ENCODE measurements around the gene FLRT2. TPM values are rescaled to one million over a fixed set of nuclear protein-coding genes. Genes with fewer than 3 reads are reported as not detected.

The FLRT2 gene
- total and polyA plus RNA-seq, 7 donors = 0.60 to 13.0 (median 3.0) TPM

DNA sequence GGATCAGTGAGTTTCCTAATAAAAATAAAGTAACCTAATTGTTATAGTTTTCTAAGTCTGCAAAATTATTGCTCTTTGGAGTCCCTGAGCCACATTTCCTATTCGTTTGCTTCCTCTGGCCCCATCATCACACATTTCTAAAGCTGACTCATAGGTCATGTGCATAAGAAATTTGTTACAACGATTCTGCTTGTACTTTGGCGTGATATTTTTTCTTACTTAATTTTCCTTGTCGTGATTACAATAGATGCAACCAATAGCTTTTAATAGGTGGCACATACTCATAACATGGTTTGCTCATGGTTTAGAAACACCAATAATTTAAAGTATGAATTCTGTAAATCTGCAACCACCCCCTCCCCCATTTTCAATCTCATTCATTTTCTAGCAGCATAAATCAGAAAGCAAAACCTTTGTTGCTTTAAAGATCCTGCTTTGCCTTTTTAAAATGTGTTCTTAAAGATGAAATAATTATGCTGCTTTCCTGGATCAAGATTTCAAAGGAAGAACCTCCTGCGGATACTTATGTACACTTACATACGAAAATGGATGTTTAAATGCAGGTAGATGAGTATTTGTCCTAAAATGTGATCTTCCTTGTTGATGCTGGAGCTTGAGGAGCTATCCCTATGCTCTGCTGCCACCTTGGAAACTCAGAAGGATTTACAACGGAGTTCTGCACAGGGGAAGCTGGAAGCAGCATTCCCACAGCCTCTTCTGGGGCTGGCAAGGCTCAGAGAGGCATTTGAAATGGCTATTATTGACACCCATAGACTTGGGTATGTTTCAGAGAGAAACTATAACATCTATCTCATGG lies 1.7 kb upstream of the FLRT2 start:
- TF ChIP-seq EP300 (IDR thresholded peaks at IDR 0.05) = no peak
- TF ChIP-seq, protein P1, sequence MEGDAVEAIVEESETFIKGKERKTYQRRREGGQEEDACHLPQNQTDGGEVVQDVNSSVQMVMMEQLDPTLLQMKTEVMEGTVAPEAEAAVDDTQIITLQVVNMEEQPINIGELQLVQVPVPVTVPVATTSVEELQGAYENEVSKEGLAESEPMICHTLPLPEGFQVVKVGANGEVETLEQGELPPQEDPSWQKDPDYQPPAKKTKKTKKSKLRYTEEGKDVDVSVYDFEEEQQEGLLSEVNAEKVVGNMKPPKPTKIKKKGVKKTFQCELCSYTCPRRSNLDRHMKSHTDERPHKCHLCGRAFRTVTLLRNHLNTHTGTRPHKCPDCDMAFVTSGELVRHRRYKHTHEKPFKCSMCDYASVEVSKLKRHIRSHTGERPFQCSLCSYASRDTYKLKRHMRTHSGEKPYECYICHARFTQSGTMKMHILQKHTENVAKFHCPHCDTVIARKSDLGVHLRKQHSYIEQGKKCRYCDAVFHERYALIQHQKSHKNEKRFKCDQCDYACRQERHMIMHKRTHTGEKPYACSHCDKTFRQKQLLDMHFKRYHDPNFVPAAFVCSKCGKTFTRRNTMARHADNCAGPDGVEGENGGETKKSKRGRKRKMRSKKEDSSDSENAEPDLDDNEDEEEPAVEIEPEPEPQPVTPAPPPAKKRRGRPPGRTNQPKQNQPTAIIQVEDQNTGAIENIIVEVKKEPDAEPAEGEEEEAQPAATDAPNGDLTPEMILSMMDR (IDR thresholded peaks at IDR 0.05) = peak in 2 of 4 experiments; percentile 24 to 28
- peak overlapping the region; percentile 35 to 68 (median 64) for H3K4me3 ChIP-seq
- intact Hi-C loops (cut with DNase I) = no loop called here
- peaks cover 0 to 51% (median 28%) of the 10 kb centered on the region in 4 donors for H3K4me1 ChIP-seq
- 43 to 45% methylated on average over 7 of the region's 7 CpGs for WGBS, 2 donors
- no peaks in the 10 kb centered on the region for H3K36me3 ChIP-seq
- peaks cover 0 to 50% (median 7%) of the 10 kb centered on the region in 3 donors for H3K27me3 ChIP-seq
- peak; percentile 66 for DNase-seq
- peak overlapping the region; percentile 61 to 73 (median 68) for H3K27ac ChIP-seq
- no peaks in the 10 kb centered on the region for H3K9me3 ChIP-seq

DNA sequence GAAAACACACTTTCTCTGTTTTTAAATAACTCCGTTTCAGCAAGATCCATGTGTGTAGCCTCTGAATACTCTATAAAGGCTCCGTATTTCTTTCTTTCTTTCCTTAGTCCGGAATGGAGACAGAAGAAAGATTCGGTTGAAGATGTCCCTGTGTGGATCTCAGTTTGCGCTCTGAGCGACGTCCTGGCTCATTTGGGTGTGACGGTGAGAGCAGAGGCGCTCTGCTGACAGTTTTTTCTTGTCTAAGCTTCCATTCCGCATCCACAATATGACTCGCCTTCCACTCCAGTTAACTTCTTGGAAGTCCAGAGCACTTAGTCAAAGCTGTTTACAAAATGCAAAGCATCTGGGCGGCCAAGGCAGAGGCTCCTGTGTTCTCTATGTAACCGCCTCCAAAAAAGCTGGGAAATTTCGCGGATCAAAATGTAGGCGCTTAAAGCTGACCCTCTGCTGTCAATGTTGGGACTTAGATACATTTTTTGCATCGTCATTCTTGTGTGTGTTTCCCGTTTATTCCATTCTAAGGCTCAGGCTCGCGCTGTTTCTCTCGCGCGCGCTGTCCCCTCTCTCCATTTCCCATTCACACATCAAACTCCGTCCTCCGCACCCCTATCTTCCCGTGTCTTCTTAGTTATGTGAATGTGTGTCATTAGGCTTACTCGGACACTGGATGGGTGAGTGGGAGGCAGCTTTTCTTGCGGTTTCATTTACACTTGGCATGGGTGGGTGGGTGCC lies 880 bp upstream of the FLRT2 start:
- Histone ChIP-seq H3K4me3 (peak overlapping the region; percentile 35 to 68 (median 64)), H3K9me3 (no peaks in the 10 kb centered on the region), H3K4me1 (peaks cover 0 to 56% (median 34%) of the 10 kb centered on the region in 4 donors), H3K27ac (peak overlapping the region; percentile 61 to 73 (median 68)), H3K27me3 (peaks cover 0 to 57% (median 10%) of the 10 kb centered on the region in 3 donors), H3K36me3 (no peaks in the 10 kb centered on the region)
- intact Hi-C loops (cut with DNase I) = no loop called here
- 24 to 25% methylated on average over 29 of the region's 29 CpGs for WGBS, 2 donors
- no peak for DNase-seq
- TF ChIP-seq POLR2AphosphoS5 (IDR thresholded peaks at IDR 0.05) = no peak
- TF ChIP-seq POLR2A (IDR thresholded peaks at IDR 0.05) = no peak
- TF ChIP-seq, protein P1 (IDR thresholded peaks at IDR 0.05) = no peak
- no peak for TF ChIP-seq EP300 (IDR thresholded peaks at IDR 0.05)

DNA sequence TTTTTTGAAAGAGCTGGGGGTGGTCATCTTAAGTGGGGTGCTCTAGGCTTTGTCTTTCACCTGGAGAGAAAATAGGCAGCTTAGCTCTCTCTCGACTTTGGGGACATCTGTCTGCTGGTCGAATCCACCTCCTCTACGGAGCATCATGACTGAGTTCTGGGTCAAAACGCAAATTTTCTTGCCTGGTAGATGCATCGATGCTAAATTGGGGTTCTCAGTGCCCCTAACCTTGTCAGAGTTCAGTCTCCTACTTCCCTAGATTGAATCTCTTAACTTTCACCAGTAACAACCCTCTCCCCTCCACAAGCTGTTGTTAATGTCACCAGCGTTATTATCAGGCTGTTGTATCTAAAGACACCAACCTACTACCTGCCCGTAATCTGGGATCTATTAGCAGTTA lies 682 bp downstream of the FLRT2 start:
- Histone ChIP-seq H3K27me3 (peaks cover 0 to 71% (median 10%) of the 10 kb centered on the region in 3 donors), H3K4me1 (peaks cover 0 to 59% (median 36%) of the 10 kb centered on the region in 4 donors), H3K27ac (peak overlapping the region; percentile 61 to 73 (median 68)), H3K4me3 (peak overlapping the region; percentile 35 to 68 (median 64)), H3K36me3 (no peaks in the 10 kb centered on the region), H3K9me3 (no peaks in the 10 kb centered on the region)
- intact Hi-C loops (cut with DNase I) = no loop called here
- WGBS, 2 donors = 2 to 19% methylated on average over 7 of the region's 7 CpGs
- no peak for TF ChIP-seq POLR2A (IDR thresholded peaks at IDR 0.05)
- TF ChIP-seq EP300 (IDR thresholded peaks at IDR 0.05) = no peak
- no peak for TF ChIP-seq POLR2AphosphoS5 (IDR thresholded peaks at IDR 0.05)
- TF ChIP-seq, protein P1 (IDR thresholded peaks at IDR 0.05) = no peak
- DNase-seq = no peak

DNA sequence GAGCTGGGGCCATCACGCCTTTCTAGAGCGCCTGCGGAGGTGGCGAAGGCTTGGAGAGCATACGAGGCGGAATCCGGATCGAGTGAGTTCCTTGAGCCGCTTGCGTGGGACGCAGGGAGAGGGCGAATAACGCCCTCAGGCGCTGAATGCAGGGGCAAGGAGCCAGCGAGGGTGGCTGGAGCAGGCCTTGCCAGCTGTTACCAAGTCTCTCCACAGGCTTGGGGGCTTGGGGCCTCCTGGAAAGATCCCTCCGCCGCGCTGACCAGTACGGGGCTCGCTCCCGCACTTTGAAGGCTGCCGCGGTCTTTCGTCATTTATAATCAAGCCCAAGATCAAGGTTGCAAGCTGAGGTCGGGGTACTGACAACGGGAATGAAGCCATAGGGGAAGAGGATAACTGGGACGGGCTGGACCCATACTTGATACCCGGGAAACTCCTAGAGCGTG lies 1.2 kb downstream of the FLRT2 start:
- TF ChIP-seq EP300 (IDR thresholded peaks at IDR 0.05) (no peak), POLR2AphosphoS5 (IDR thresholded peaks at IDR 0.05) (no peak), POLR2A (IDR thresholded peaks at IDR 0.05) (no peak)
- TF ChIP-seq, protein P1 (IDR thresholded peaks at IDR 0.05) = no peak
- peaks cover 0 to 59% (median 36%) of the 10 kb centered on the region in 4 donors for H3K4me1 ChIP-seq
- H3K27me3 ChIP-seq = peaks cover 0 to 71% (median 10%) of the 10 kb centered on the region in 3 donors

More for the DNA sequence above, 1.2 kb downstream of the FLRT2 start:
- peak; percentile 66 for DNase-seq
- H3K36me3 ChIP-seq = no peaks in the 10 kb centered on the region
- peak overlapping the region; percentile 61 to 73 (median 68) for H3K27ac ChIP-seq
- H3K4me3 ChIP-seq = peak overlapping the region; percentile 35 to 68 (median 64)
- H3K9me3 ChIP-seq = no peaks in the 10 kb centered on the region
- intact Hi-C loops (cut with DNase I) = no loop called here
- WGBS, 2 donors = 4 to 27% methylated on average over 29 of the region's 29 CpGs
